Osteoblast (primary cell): ENCODE data around the gene SERF2. TPM values are rescaled to one million over a fixed set of nuclear protein-coding genes. Genes with fewer than 3 reads are reported as not detected.

Source experiments
- DNase-seq: peaks from one replicate; pipeline ENCODE4 v3.0.0; 2011; ENCODE audit warnings: low spot score, mixed read lengths; ENCODE audit not compliant: insufficient read length; ENCODE audit errors: missing footprints
- H2AFZ ChIP-seq: 2 replicates; pipeline ENCODE4 v1.6.0; 2011; ENCODE audit warnings: mild to moderate bottlenecking, low read length
- H3K27ac ChIP-seq: 2 replicates; pipeline ENCODE4 v1.5.1; 2011; ENCODE audit warnings: mild to moderate bottlenecking, low read depth, low read length, moderate library complexity
- H3K27me3 ChIP-seq: 2 replicates; pipeline ENCODE4 v1.6.0; 2012; ENCODE audit warnings: mild to moderate bottlenecking, control low read depth, inconsistent platforms, low read length, moderate library complexity; ENCODE audit not compliant: insufficient read depth
- H3K36me3 ChIP-seq: 2 replicates; pipeline ENCODE4 v1.5.1; 2011; ENCODE audit warnings: mild to moderate bottlenecking, low read length, control low read depth, moderate library complexity; ENCODE audit not compliant: insufficient read depth
- H3K4me1 ChIP-seq: 2 replicates; pipeline ENCODE4 v1.5.1; 2011; ENCODE audit warnings: mild to moderate bottlenecking, low read length, control low read depth, moderate library complexity; ENCODE audit not compliant: insufficient read depth
- H3K4me2 ChIP-seq: 2 replicates; pipeline ENCODE4 v1.6.0; 2011; ENCODE audit warnings: mild to moderate bottlenecking, low read length; ENCODE audit not compliant: insufficient read depth
- H3K4me3 ChIP-seq: fragments of 200-600 bp; sonication (generic); 3 replicates; pipeline ENCODE4 v1.5.1; 2012; ENCODE audit warnings: mild to moderate bottlenecking, low read length, inconsistent platforms; ENCODE audit not compliant: insufficient read depth
- H3K79me2 ChIP-seq: 2 replicates; pipeline ENCODE4 v1.6.0; 2012; ENCODE audit warnings: mild to moderate bottlenecking, low read length, control low read depth, inconsistent platforms; ENCODE audit not compliant: insufficient read depth
- H3K9me3 ChIP-seq: 2 replicates; pipeline ENCODE4 v1.5.1; 2011; ENCODE audit warnings: low read depth, low read length, control low read depth
- H4K20me1 ChIP-seq: 2 replicates; pipeline ENCODE4 v1.6.0; 2012; ENCODE audit warnings: mild to moderate bottlenecking, low read length, control low read depth; ENCODE audit not compliant: insufficient read depth
- total RNA-seq: library from RNA; depleted of rRNA; stranded (reverse); fragments of >200 nt; gene quantifications from 2 replicates; pipeline ENCODE4 v1.2.3, GENCODE V29; 2012
- TF ChIP-seq, protein P1 (sequence below): IDR thresholded peaks from 2 replicates; pipeline ENCODE4 v1.5.1; 2011; ENCODE audit warnings: mild to moderate bottlenecking, low read depth, low read length, moderate library complexity; ENCODE audit errors: extremely low read depth

The SERF2 gene
- total RNA-seq, 1 donor: 432 TPM

DNA sequence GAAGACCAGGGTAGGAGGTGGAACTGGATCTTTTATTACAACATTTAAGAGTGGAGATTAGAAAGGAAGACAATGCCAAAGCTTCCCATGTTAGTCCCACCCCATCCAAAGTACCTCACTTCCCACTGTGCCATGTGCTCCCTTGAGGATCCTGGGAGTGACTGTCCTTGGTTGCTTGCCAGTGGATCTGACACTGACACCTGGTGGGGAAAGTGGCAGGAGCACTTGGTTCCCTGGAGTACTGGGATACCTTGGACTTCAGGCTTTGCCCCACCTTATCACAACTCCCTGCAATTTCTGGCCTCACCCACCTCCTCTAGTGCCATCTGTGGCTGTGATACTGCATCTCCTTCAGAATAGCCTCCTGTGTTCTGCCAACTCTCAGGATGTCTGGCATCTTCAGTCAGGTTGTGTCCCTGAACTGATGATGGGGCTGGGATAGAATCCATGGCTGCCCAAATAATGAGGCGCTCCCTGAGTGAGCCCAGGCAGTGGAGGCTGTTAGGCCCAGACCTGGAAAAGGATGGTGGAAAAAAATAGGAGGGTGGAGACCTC lies 16.6 kb upstream of the SERF2 start:
- Histone ChIP-seq H3K79me2 (no peaks in the 10 kb centered on the region), H3K9me3 (no peaks in the 10 kb centered on the region), H3K36me3 (peaks cover 40% of the 10 kb centered on the region), H3K4me3 (no peak overlapping the region), H4K20me1 (peaks cover 8% of the 10 kb centered on the region), H3K4me1 (peaks cover 8% of the 10 kb centered on the region), H3K4me2 (no peak overlapping the region), H2AFZ (no peak overlapping the region), H3K27ac (no peak overlapping the region), H3K27me3 (no peaks in the 10 kb centered on the region)
- DNase-seq: peak; percentile 51
- TF ChIP-seq, protein P1, sequence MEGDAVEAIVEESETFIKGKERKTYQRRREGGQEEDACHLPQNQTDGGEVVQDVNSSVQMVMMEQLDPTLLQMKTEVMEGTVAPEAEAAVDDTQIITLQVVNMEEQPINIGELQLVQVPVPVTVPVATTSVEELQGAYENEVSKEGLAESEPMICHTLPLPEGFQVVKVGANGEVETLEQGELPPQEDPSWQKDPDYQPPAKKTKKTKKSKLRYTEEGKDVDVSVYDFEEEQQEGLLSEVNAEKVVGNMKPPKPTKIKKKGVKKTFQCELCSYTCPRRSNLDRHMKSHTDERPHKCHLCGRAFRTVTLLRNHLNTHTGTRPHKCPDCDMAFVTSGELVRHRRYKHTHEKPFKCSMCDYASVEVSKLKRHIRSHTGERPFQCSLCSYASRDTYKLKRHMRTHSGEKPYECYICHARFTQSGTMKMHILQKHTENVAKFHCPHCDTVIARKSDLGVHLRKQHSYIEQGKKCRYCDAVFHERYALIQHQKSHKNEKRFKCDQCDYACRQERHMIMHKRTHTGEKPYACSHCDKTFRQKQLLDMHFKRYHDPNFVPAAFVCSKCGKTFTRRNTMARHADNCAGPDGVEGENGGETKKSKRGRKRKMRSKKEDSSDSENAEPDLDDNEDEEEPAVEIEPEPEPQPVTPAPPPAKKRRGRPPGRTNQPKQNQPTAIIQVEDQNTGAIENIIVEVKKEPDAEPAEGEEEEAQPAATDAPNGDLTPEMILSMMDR: peak; percentile 39

DNA sequence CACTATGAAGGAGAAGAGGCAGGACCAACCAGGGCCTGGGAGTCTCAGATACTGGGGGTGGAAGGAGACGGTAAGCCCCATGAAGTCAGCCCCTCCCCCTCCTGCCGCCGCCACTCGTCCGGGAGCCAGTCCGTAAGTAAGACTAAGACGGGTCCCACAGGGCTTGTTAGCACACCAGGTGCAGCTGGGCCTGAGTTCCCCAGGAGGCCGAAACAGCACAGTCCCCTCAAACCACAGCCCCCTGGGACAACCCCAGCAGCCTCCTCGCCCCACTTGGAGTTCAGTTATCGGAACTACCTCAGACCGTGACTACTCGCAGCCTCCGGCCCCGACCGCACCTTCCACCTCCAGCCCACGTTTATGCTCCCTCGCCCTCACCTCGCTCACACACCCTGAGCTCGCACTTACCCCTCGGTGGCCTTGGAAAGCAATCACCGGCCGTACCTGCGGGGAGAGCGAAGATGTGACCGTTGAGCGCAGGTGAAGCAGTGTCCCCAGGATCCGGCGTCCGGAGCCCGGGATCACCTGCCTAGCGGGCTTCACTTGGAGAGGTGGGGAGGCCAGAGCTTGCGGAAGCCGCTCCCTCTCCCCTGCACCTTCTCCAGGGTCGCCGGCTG lies 15.9 kb upstream of the SERF2 start:
- TF ChIP-seq, protein P1: no peak
- no peaks in the 10 kb centered on the region for H3K9me3 ChIP-seq
- peaks cover 8% of the 10 kb centered on the region for H3K4me1 ChIP-seq
- H3K4me3 ChIP-seq: peak overlapping the region; percentile 92
- no peak overlapping the region for H3K27ac ChIP-seq
- H3K27me3 ChIP-seq: no peaks in the 10 kb centered on the region
- DNase-seq: no peak
- no peak overlapping the region for H2AFZ ChIP-seq
- H4K20me1 ChIP-seq: peaks cover 8% of the 10 kb centered on the region
- peaks cover 32% of the 10 kb centered on the region for H3K36me3 ChIP-seq
- no peaks in the 10 kb centered on the region for H3K79me2 ChIP-seq
- H3K4me2 ChIP-seq: peak overlapping the region; percentile 81

DNA sequence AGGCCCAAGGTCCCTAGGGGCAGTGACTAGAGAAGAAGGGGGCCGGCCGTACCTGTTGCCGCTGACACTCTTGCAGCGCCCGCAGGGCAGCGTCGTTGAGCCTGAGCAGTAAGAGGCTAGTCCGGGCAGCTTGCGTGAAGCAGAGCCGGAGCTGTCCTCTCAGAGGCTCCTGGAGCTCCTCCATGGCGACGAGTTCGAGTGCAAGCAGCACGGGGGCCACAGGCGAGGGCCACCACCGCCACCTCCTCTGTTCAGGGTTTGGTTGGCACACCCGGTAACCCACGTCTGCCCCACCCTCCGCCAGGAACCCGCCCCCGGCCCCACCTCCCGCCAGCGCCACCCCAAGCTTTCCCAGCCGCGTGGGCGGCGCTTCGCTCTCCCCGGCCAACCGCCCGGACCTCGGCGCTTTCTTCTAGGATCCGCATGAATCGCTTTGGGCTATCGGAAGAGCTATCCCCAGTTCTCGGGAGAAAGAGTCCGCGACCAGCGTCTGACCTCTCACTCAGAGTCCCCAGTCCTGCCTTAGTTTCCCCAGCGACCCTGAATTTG lies 15.3 kb upstream of the SERF2 start, which contains the start of gene ELL3:
TSS of gene ELL3 (minus strand) at position 249 of the 549 bp plus-strand sequence. CDS start at position 184, 65 bp downstream.
- peaks cover 8% of the 10 kb centered on the region for H4K20me1 ChIP-seq
- DNase-seq: peak; percentile 91
- H3K9me3 ChIP-seq: no peaks in the 10 kb centered on the region
- peak within 1 kb of the TSS; percentile 73 for H2AFZ ChIP-seq
- TF ChIP-seq, protein P1: no peak
- peak within 1 kb of the TSS; percentile 92 for H3K4me3 ChIP-seq
- H3K79me2 ChIP-seq: no peaks in the 10 kb centered on the region
- H3K36me3 ChIP-seq: peaks cover 26% of the 10 kb centered on the region
- peak within 1 kb of the TSS; percentile 44 for H3K27ac ChIP-seq
- peak within 1 kb of the TSS; percentile 81 for H3K4me2 ChIP-seq
- H3K27me3 ChIP-seq: no peaks in the 10 kb centered on the region
- peaks cover 8% of the 10 kb centered on the region for H3K4me1 ChIP-seq

GRCh38 chr15:43777267-43777914 lies 14.7 kb upstream of the SERF2 start:
- Histone ChIP-seq H2AFZ (peak overlapping the region; percentile 73), H3K27me3 (no peaks in the 10 kb centered on the region), H3K4me3 (peak overlapping the region; percentile 92), H3K79me2 (no peaks in the 10 kb centered on the region), H4K20me1 (peaks cover 8% of the 10 kb centered on the region), H3K27ac (peak overlapping the region; percentile 44), H3K4me1 (peaks cover 8% of the 10 kb centered on the region), H3K36me3 (peaks cover 20% of the 10 kb centered on the region), H3K9me3 (no peaks in the 10 kb centered on the region), H3K4me2 (peak overlapping the region; percentile 81)
- DNase-seq: peak; percentile 80
- TF ChIP-seq, protein P1: peak; percentile 76
